Osteocyte (in vitro differentiated cells): ENCODE results near the gene UTS2B. TPM values are rescaled to one million over a fixed set of nuclear protein-coding genes. Genes with fewer than 3 reads are reported as not detected.
A peak's percentile ranks its signal among the peaks of the same experiment; 100 is the strongest.

ENCODE experiments used
- DNase-seq: peaks from one replicate; pipeline ENCODE4 v3.0.0; 2021; ENCODE audit warnings: mixed read lengths; ENCODE audit not compliant: unreplicated experiment; ENCODE audit errors: extremely low spot score
- H3K27ac Mint-ChIP-seq: one replicate; pipeline ENCODE4 v1.8.0; 2021; ENCODE audit warnings: mild to moderate bottlenecking, mixed read lengths; ENCODE audit not compliant: unreplicated experiment
- H3K27me3 Mint-ChIP-seq: one replicate; pipeline ENCODE4 v1.8.0; 2021; ENCODE audit warnings: mixed read lengths; ENCODE audit not compliant: unreplicated experiment
- H3K36me3 Mint-ChIP-seq: one replicate; pipeline ENCODE4 v1.8.0; 2021; ENCODE audit warnings: mixed read lengths; ENCODE audit not compliant: unreplicated experiment
- H3K4me1 Mint-ChIP-seq: one replicate; pipeline ENCODE4 v1.8.0; 2021; ENCODE audit warnings: mixed read lengths; ENCODE audit not compliant: unreplicated experiment
- H3K4me3 Mint-ChIP-seq: one replicate; pipeline ENCODE4 v1.8.0; 2021; ENCODE audit warnings: mild to moderate bottlenecking, moderate library complexity, mixed read lengths; ENCODE audit not compliant: unreplicated experiment
- H3K9me3 Mint-ChIP-seq: one replicate; pipeline ENCODE4 v1.8.0; 2021; ENCODE audit warnings: mixed read lengths; ENCODE audit not compliant: unreplicated experiment
- CTCF ChIP-seq: fragments of 200-600 bp; sonication (generic); IDR thresholded peaks from 2 replicates; pipeline ENCODE4 v1.5.0; 2021; ENCODE audit warnings: antibody characterized with exemption, mild to moderate bottlenecking, moderate library complexity
- total RNA-seq: library from RNA; stranded (reverse); gene quantifications from 2 replicates; pipeline ENCODE4 v1.2.1, GENCODE V29; 2021

The UTS2B gene
- total RNA-seq, 1 donor from 2014 or later, result 0.75 TPM

DNA sequence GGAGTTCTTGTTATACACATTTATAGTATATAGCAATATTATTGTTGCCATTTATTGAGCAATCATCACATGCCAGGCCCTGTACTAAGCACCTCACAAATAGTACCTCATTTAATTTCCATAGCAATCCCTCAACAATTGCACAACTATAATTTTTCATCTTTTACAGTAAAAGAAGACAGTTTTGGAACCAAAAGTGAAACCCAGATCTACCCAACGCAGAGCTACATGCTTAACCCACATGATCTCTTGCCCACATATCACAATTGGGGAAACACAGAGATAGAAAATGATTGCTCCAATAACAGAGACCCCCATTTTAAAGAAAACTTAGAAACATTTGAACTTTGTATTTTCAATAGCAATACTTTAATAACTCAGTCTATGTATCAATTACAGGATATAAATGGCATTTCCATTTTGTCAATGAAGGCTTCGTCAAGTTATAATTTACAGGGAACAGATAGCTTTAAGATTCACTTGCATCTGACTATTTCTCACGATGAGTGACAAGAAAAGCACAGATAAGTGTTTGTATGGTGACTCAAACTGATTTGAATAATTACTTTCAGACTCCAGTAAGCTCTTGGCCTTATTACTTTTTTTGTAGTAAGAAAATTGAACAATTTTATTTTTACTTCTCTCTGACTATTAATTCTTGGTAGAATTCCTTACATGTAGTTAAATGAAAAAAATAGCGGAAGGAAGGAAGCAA lies 39.9 kb downstream of the UTS2B start:
- Mint-ChIP-seq H3K9me3 (peaks cover 4% of the 10 kb centered on the region), H3K4me3 (peak overlapping the region; percentile 56), H3K27me3 (no peaks in the 10 kb centered on the region), H3K27ac (peak overlapping the region; percentile 82), H3K36me3 (no peaks in the 10 kb centered on the region), H3K4me1 (peaks cover 17% of the 10 kb centered on the region)
- no peak for TF ChIP-seq CTCF
- no peak for DNase-seq

- Mint-ChIP-seq H3K4me1 (peaks cover 8% of the 10 kb centered on the region), H3K9me3 (peaks cover 4% of the 10 kb centered on the region), H3K4me3 (no peak overlapping the region), H3K27me3 (no peaks in the 10 kb centered on the region), H3K36me3 (no peaks in the 10 kb centered on the region), H3K27ac (no peak overlapping the region)
- no peak for TF ChIP-seq CTCF
- no peak for DNase-seq
These were observed 46.9 kb downstream of the UTS2B start for GRCh38 chr3:191283400-191283799.

DNA sequence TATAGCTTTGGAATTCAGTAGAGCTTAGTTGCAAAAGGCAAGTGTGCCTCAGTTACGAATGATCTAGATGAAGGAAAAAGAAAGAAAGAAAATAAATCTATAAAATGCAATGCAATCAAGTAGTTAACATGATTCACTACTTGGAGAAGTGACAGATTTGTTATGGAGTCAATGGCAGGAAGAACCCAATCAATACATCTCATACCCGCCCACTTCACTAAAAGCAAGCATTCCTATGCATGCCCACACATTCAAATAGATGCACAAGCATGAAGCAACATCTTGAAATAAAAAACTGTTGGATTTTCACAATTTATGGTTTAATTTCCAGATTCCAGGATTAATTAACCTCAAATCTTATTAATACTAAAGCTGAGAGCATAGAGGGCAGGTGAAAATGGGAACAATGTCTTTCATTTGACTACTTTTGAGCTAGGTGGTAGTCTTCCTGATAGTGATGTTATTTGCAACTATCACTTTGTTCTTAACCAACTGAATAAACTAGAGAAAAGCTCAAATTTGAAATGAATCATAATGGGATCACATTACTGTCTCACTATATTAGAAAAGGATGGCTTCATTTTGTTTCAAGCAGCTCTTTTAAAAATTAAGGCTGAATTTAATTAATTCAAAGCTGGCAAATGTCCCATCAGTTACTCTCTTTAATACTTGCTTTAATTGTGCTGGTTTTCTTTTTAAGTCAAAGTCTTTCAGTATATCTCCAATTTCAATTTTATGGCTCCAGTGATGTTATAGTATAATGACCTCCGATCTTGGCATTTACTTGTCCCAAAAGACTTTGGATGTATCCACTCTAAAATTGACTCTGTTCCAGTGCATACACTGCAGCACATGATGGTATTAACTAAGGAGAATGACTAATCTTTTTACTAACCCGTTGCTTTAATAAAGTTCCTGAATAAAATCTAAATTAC lies 47.8 kb downstream of the UTS2B start:
- peaks cover 8% of the 10 kb centered on the region for H3K4me1 Mint-ChIP-seq
- no peak overlapping the region for H3K4me3 Mint-ChIP-seq
- no peaks in the 10 kb centered on the region for H3K36me3 Mint-ChIP-seq
- no peak for TF ChIP-seq CTCF
- DNase-seq, result no peak
- H3K9me3 Mint-ChIP-seq, result peaks cover under 1% of the 10 kb centered on the region
- H3K27me3 Mint-ChIP-seq, result no peaks in the 10 kb centered on the region
- H3K27ac Mint-ChIP-seq, result no peak overlapping the region

DNA sequence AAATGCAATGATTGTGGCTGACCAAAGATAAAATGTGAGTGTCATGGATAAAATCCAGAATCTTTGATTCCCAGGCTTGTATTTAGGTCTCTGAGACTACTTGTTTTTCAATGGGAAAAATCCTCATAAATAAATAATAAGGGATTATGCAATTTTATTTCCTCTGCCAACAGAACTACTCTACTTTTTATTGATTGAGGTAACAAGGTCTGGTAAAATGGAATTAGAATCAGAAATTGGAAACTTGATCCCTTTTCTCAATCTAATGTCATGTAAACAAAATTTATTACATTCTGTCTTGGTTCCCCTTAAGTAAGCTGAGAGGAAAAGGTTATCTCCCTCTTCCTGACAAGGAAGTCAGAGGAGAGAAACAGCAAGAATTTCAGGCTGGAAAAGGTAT lies 49.4 kb downstream of the UTS2B start:
- Mint-ChIP-seq H3K9me3 (no peaks in the 10 kb centered on the region), H3K36me3 (no peaks in the 10 kb centered on the region), H3K27me3 (no peaks in the 10 kb centered on the region), H3K27ac (no peak overlapping the region), H3K4me1 (peaks cover 8% of the 10 kb centered on the region), H3K4me3 (no peak overlapping the region)
- no peak for TF ChIP-seq CTCF
- no peak for DNase-seq

GRCh38 chr3:191280111-191280510 lies 50.2 kb downstream of the UTS2B start:
- DNase-seq, result no peak
- Mint-ChIP-seq H3K4me3 (no peak overlapping the region), H3K4me1 (peaks cover 8% of the 10 kb centered on the region), H3K27ac (no peak overlapping the region), H3K36me3 (no peaks in the 10 kb centered on the region), H3K9me3 (no peaks in the 10 kb centered on the region), H3K27me3 (no peaks in the 10 kb centered on the region)
- TF ChIP-seq CTCF, result no peak
